NOMO-1 treated with dmso at 0.1 percent for 144 hours (cell line): ENCODE measurements around the gene BSX.
A peak's percentile ranks its signal among the peaks of the same experiment; 100 is the strongest.

Source experiments
- DNase-seq: peaks from one replicate; lab custom pipeline; 2025; ENCODE audit not compliant: unreplicated experiment; lab: John Stamatoyannopoulos, UW

The BSX gene

DNA sequence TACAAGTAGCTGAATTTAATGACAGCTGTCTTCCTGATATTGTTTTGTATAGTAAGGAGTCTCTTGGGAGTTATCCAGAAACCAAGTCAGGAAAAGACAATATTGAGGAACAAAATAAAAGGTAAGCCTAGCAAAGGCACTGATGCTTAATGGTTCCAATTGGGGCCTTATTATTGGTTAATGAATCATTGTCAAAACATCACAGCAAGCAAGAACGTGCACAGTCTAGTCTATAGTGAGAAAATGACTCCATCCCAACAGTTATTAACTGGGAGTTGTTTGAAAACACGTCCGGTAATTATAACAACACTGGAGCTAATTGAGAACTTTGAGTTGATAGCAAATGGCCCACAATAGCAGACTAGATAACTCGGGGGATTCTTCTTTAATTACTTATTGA, 17.7 kb downstream of the BSX start:
- DNase-seq, result no peak

DNA sequence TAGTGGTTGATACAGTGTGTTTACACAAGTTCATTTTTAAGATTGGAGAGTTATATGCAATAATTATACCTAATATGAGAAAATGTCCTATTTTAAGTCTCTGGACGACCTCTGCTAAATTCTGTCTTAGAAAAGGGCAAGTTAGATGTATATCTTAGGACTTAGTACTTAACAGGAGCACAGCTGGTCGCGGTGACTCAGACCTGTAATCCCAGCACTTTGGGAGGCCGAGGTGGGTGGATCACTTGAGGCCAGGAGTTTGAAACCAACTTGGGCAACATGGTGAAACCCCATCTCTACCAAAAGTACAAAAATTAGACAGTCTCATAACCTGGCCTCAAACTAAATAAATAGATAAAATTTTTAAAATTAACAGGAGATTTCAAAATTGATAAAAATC, 27.2 kb downstream of the BSX start:
- no peak for DNase-seq

DNA sequence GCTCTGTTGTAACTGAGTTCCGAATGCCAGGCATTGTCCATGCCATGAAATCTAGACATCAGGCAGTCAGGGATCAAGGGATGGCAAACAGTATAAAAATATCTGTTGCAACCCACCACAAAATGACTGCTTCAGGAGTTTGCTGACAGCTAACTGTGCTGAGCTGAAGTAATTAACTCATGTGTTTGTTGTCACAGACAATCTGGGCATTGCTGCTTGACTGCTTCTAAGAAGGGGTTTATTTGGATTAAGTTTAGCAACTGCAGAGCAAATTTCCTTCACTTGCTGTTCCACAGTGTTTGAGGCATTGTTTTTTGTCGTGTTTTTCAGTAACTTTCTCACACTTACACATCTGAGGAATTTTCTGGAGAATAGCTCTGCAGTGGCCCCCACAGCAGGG, 30.4 kb downstream of the BSX start:
- DNase-seq, result no peak

GRCh38 chr11:122938557-122938956, 43.1 kb downstream of the BSX start:
- DNase-seq, result no peak

- no peak for DNase-seq
These were observed 43.7 kb downstream of the BSX start for GRCh38 chr11:122937983-122938382.

- DNase-seq, result peak; percentile 9
These were observed 48.2 kb downstream of the BSX start for GRCh38 chr11:122933416-122933815.

GRCh38 chr11:122931510-122931909, 50.1 kb downstream of the BSX start:
- DNase-seq, result no peak
